CD4-positive, alpha-beta T cell (primary cell): ENCODE results near the gene ADGRA3. TPM values are rescaled to one million over a fixed set of nuclear protein-coding genes. Genes with fewer than 3 reads are reported as not detected.

Experiments
- ATAC-seq: fragments of 200-7000 bp; cut with Tn5 transposase; one replicate; pipeline ENCODE4 v1.10.0; 2022; ENCODE audit warnings: mild to moderate bottlenecking; ENCODE audit not compliant: poor library complexity
- CTCF ChIA-PET: fragments of 350-600 bp; sonication (Branson Sonifier 250); formaldehyde crosslinking; loops from one replicate; lab custom pipeline; 2021; ENCODE audit warnings: antibody characterized with exemption, inconsistent platforms; lab: Charles Lee
- POLR2A ChIA-PET: fragments of 350-600 bp; sonication (Branson Sonifier 250); formaldehyde crosslinking; loops from one replicate; lab custom pipeline; 2021; ENCODE audit warnings: antibody characterized with exemption, inconsistent platforms; lab: Charles Lee
- DNase-seq, 14 experiments: peaks; one replicate each; pipeline ENCODE4 v3.0.0-alpha.2; 2013 to 2020; ENCODE audit warnings: mixed read lengths in 2 of 14
- H3K27ac ChIP-seq, 2 donors: one replicate each; pipeline versions ENCODE4 v1.5.1 to v1.7.0; 2013; ENCODE audit warnings: low read length in 2 of 2, low read depth in 1 of 2, mild to moderate bottlenecking in 1 of 2
- H3K27me3 ChIP-seq, 2 experiments: 1 replicate in 1 of 2; 2 replicates in 1 of 2; pipeline versions ENCODE4 v1.6.1 to v1.7.0; 2013; ENCODE audit warnings: low read length in 2 of 2, control low read depth in 1 of 2, mild to moderate bottlenecking in 1 of 2, moderate library complexity in 1 of 2; ENCODE audit not compliant: insufficient read depth in 2 of 2, control insufficient read depth in 1 of 2
- H3K36me3 ChIP-seq: one replicate; pipeline ENCODE4 v1.6.1; 2013; ENCODE audit warnings: low read length, control low read depth; ENCODE audit not compliant: insufficient read depth
- H3K4me1 ChIP-seq: one replicate; pipeline ENCODE4 v1.6.1; 2013; ENCODE audit warnings: low read length, control low read depth; ENCODE audit not compliant: insufficient read depth
- H3K4me3 ChIP-seq: one replicate; pipeline ENCODE4 v1.5.1; 2013; ENCODE audit warnings: mild to moderate bottlenecking, low read length, moderate library complexity
- H3K9me3 ChIP-seq, 2 experiments: 1 replicate in 1 of 2; 2 replicates in 1 of 2; pipeline versions ENCODE4 v1.6.1 to v1.7.0; 2013; ENCODE audit warnings: low read length in 2 of 2, mild to moderate bottlenecking in 2 of 2, control low read depth in 1 of 2, moderate library complexity in 1 of 2; ENCODE audit not compliant: control insufficient read depth in 1 of 2, insufficient read depth in 1 of 2
- H3K27ac Mint-ChIP-seq: one replicate; pipeline ENCODE4 v1.8.0; 2020; ENCODE audit warnings: mixed read lengths
- H3K27me3 Mint-ChIP-seq: one replicate; pipeline ENCODE4 v1.8.0; 2021; ENCODE audit warnings: mixed read lengths
- H3K36me3 Mint-ChIP-seq: one replicate; pipeline ENCODE4 v1.8.0; 2021; ENCODE audit warnings: low read depth, mixed read lengths
- H3K4me1 Mint-ChIP-seq: one replicate; pipeline ENCODE4 v1.8.0; 2021; ENCODE audit warnings: low read depth, mixed read lengths
- H3K4me3 Mint-ChIP-seq: one replicate; pipeline ENCODE4 v1.8.0; 2020; ENCODE audit warnings: mild to moderate bottlenecking, mixed read lengths
- H3K9me3 Mint-ChIP-seq: one replicate; pipeline ENCODE4 v1.8.0; 2020; ENCODE audit warnings: mixed read lengths
- intact Hi-C, 2 experiments: fragments of 100-400 bp; cut with DNase I in 1 of 2; cut with micrococcal nuclease in 1 of 2; formaldehyde crosslinking; loops; one replicate each; pipeline versions ENCODE4 v1.15.1 to v1.9.0; 2023 to 2025; cut with DNase I, micrococcal nuclease
- total RNA-seq, 174 experiments: library from RNA in 2 of 174; stranded (reverse) in 2 of 174; gene quantifications; one replicate each; pipeline ENCODE4 v1.2.3 and lab custom pipeline; 2021 to 2026
- TF ChIP-seq, protein P1 (sequence below): fragments of 200-600 bp; IDR thresholded peaks from one replicate; pipeline ENCODE4 v1.8.0; 2022; ENCODE audit warnings: antibody characterized with exemption, mild to moderate bottlenecking

ADGRA3 gene
- total RNA-seq, 2 experiments from 2014 or later, result 2.2 to 3.1 TPM

DNA sequence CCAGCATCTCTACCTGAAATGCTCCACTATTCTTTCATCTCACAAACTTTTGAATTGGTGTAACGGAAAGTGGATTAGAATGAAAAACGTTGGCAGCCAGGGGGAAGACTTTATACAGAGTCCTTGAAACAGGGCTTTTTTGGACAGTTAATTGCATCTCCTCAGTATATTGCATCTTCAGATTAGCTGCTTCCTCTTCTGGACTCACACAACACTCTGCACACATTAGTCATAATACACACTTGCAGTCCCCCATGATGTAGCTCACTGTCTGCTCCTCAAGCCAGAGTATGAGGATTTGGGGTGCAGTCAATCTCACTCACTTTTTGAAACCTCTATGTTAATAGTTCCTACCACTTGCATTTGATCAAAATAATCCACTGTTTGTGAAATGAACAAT, 101.0 kb downstream of the ADGRA3 start:
- Histone ChIP-seq H3K9me3 (no peaks in the 10 kb centered on the region), H3K27ac (no peak overlapping the region), H3K36me3 (no peaks in the 10 kb centered on the region), H3K4me1 (no peaks in the 10 kb centered on the region), H3K4me3 (no peak overlapping the region), H3K27me3 (no peaks in the 10 kb centered on the region)
- ATAC-seq, result no peak
- ChIA-PET POLR2A (no interaction called here), CTCF (no interaction called here)
- H3K9me3 Mint-ChIP-seq, result no peaks in the 10 kb centered on the region
- DNase-seq, result no peak
- intact Hi-C loops, result loop anchor here in 1 of 2 experiments (10.0 kb wide), 1 partner anchor 190 kb away; no protein-coding TSS in a partner anchor
- H3K27me3 Mint-ChIP-seq, result no peaks in the 10 kb centered on the region
- H3K4me3 Mint-ChIP-seq, result no peak overlapping the region
- TF ChIP-seq, protein P1, sequence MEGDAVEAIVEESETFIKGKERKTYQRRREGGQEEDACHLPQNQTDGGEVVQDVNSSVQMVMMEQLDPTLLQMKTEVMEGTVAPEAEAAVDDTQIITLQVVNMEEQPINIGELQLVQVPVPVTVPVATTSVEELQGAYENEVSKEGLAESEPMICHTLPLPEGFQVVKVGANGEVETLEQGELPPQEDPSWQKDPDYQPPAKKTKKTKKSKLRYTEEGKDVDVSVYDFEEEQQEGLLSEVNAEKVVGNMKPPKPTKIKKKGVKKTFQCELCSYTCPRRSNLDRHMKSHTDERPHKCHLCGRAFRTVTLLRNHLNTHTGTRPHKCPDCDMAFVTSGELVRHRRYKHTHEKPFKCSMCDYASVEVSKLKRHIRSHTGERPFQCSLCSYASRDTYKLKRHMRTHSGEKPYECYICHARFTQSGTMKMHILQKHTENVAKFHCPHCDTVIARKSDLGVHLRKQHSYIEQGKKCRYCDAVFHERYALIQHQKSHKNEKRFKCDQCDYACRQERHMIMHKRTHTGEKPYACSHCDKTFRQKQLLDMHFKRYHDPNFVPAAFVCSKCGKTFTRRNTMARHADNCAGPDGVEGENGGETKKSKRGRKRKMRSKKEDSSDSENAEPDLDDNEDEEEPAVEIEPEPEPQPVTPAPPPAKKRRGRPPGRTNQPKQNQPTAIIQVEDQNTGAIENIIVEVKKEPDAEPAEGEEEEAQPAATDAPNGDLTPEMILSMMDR, result no peak
- H3K4me1 Mint-ChIP-seq, result peaks cover 6% of the 10 kb centered on the region
- H3K27ac Mint-ChIP-seq, result no peak overlapping the region
- H3K36me3 Mint-ChIP-seq, result no peaks in the 10 kb centered on the region

- DNase-seq (no peak), ATAC-seq (no peak)
- H3K27me3 ChIP-seq, result no peaks in the 10 kb centered on the region
- Mint-ChIP-seq H3K4me3 (no peak overlapping the region), H3K27me3 (no peaks in the 10 kb centered on the region), H3K27ac (no peak overlapping the region), H3K9me3 (no peaks in the 10 kb centered on the region), H3K4me1 (peaks cover 6% of the 10 kb centered on the region), H3K36me3 (no peaks in the 10 kb centered on the region)
- no peak overlapping the region for H3K27ac ChIP-seq
- no peaks in the 10 kb centered on the region for H3K4me1 ChIP-seq
- TF ChIP-seq, protein P1, result no peak
- H3K4me3 ChIP-seq, result no peak overlapping the region
- no peaks in the 10 kb centered on the region for H3K9me3 ChIP-seq
- no peaks in the 10 kb centered on the region for H3K36me3 ChIP-seq
- CTCF ChIA-PET, result interaction anchor here (0.6 kb wide), 1 partner anchor 13 kb away, joined by 3 read pairs; no protein-coding TSS in a partner anchor
- intact Hi-C loops, result loop anchor here in 1 of 2 experiments (10.0 kb wide), 1 partner anchor 191 kb away; no protein-coding TSS in a partner anchor
- POLR2A ChIA-PET, result no interaction called here
Observed at GRCh38 chr4:22413471-22413870, 102.4 kb downstream of the ADGRA3 start.

GRCh38 chr4:22412013-22412412, 103.9 kb downstream of the ADGRA3 start:
- intact Hi-C loops, result loop anchor here in 1 of 2 experiments (10.0 kb wide), 1 partner anchor 193 kb away; no protein-coding TSS in a partner anchor
- H3K27me3 ChIP-seq, result no peaks in the 10 kb centered on the region
- TF ChIP-seq, protein P1, result no peak
- no peak overlapping the region for H3K27ac ChIP-seq
- no peak overlapping the region for H3K4me3 ChIP-seq
- no peaks in the 10 kb centered on the region for H3K4me1 ChIP-seq
- no peak for ATAC-seq
- Mint-ChIP-seq H3K4me1 (peaks cover 6% of the 10 kb centered on the region), H3K27ac (no peak overlapping the region), H3K9me3 (no peaks in the 10 kb centered on the region), H3K4me3 (no peak overlapping the region), H3K36me3 (no peaks in the 10 kb centered on the region), H3K27me3 (no peaks in the 10 kb centered on the region)
- DNase-seq, result no peak
- CTCF ChIA-PET, result no interaction called here
- no peaks in the 10 kb centered on the region for H3K9me3 ChIP-seq
- H3K36me3 ChIP-seq, result no peaks in the 10 kb centered on the region
- POLR2A ChIA-PET, result no interaction called here
